NCI-H2029 (cell line): ENCODE results near the gene JAZF1.
"Not testable (repeated sequence)": the region's sequence is repeated elsewhere in the genome, so short reads cannot be mapped to it uniquely, and the experiment has no call there.

Experiments
- DNase-seq: peaks from one replicate; lab custom pipeline; 2025; lab: John Stamatoyannopoulos, UW

The JAZF1 gene

GRCh38 chr7:27940341-27940740, 240.3 kb downstream of the JAZF1 start:
- no peak for DNase-seq

DNA sequence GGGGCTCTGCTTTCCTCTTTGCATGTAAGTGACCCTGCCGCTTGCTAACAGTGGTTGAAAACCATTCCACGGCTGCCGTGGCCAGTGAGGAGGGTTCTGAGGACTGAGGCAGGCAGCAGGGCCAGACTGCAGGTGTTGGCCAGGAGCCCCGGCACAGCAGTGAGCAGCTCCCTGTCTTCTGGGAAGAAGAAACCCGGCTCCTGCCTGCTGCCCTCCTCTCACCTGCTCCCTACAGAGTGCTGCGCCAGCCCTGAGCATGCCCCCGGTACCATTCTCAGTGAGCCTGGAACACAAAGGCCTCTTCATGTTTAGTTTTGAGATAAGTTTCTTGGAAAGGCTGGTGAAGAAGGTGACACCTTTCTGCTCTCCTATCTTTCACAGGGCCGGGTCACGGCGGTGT, 240.7 kb downstream of the JAZF1 start:
- DNase-seq: no peak

GRCh38 chr7:27936768-27937102, 243.9 kb downstream of the JAZF1 start:
- no peak for DNase-seq

DNA sequence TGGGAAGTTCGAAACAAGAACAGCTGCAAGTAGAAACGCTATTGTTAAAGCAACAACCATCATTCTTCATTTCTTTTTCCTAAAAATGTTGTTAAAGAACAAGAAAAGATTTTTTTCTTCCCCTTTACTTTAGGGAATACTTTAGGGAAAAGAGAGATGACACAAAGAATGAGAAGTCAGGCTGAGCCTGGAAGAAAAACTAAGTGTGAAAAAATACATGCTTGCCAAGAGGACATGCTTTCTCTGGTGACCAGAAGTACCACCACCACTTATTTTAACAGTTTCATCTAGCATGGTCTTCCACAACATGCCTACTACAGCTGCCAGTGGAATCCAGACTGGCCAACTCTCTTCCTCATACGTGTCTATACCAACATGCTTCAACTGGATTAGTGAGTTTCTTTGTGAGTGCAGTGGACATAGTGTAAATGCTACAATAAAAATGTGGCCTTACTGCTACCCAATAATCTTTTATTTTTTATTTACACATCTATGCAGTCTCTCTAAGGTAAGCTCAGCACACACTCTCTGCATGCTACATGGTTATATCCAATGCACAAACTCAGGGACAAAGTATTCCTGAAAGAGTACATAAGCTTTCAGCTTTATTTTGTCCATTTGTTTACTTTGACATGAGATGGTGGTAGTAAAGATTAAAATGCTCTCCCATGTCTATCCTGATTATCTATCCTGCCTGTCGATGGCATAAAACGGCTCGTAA, 244.4 kb downstream of the JAZF1 start:
- DNase-seq: no peak

- DNase-seq: no peak
Measured at GRCh38 chr7:27933671-27934565, 246.7 kb downstream of the JAZF1 start.

DNA sequence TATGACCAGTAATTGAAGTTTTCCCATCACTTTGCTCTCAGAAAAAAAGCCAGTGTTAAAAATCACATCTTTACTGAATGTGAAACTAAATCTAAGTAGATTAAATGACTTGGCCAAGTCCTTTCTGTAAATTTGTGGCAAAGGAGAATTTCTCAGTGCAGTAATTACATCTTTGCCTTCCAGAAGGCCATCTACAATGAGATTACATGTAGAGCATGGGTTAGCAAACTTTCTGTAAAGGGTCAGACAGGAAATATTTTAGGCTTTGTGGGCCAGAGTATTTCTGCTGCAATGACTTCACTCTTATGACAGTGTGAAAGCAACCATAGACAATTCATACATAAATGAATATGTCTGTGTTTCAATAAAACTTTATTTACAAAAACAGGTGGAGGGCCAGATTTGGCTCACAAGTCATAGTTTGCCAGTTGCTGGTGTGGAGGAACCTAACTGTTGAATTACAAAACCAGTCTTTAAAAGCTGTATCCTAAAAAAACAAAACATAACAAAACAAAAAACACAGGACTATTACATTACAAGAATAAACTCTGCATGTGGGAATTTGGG, 249.6 kb downstream of the JAZF1 start:
- no peak for DNase-seq

- no peak for DNase-seq
Measured at GRCh38 chr7:27929127-27929526, 251.5 kb downstream of the JAZF1 start.

GRCh38 chr7:27928001-27928400, 252.6 kb downstream of the JAZF1 start:
- DNase-seq: no peak

DNA sequence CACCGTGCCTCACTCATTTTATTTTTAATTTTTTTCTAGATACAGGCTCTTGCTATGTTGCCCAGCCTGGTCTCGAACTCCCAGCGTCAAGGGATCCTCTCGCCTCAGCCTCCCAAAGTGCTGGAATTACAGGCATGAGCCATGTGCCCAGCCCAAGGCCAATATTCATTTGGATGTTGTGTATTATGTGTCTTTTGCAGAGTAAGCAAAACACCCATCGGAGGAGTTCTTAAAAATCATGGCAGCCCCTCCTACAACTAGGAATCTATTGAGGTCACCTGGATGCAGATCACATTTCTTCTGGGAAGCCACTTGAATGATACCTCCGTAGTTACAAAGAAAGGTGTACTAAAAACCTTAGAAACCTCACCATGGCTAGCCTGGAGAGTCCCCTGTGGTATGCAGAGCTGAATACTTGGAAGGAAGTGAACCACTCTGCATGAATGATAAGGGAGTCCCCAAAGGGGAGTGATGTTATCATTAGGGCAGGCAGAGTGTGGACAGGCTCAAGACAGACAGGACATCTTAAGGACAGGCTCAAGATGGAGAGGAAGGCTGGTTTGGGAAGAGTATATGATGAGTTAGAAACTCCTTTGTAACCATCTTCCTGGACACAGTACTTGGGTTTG, 254.9 kb downstream of the JAZF1 start:
- DNase-seq: no peak

- DNase-seq: no peak
Measured at GRCh38 chr7:27923642-27923980, 257.0 kb downstream of the JAZF1 start.

DNA sequence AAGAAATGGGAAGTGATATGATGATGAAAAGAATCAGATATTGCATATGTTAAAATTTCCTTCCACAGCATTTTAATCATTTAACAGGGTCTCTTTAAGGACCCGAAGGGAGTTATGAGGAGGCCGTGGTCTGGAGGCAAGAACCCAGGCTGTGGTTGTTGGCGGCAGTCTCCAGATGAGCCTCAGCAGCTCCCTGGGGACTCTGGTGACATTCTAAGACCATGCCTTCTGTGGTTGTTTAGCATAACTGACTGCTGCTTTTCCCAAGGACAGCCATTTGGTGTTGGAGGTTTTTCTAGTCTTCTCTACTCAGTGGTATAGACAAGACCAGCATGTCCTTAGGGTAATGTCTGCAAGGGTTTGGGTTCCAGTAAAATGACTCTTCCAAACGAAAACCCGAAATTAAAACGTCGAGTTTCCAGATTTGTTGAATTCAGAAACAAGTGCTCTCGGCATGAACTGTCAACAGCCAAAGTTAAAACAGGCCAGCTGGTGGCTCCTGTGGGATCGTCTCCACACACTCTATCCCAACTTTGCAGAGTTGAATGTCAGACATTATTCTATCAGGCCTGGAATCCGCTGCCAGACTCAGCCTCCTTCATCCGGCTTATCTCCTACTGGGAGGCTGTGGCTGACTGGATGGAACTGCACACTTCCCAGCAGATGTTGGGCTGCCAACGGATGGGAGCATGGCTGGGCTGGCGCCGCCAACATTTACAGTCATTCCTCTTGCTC, 257.5 kb downstream of the JAZF1 start:
- no peak for DNase-seq

- DNase-seq: not testable (repeated sequence)
Measured at GRCh38 chr7:27922389-27922788, 258.2 kb downstream of the JAZF1 start.

DNA sequence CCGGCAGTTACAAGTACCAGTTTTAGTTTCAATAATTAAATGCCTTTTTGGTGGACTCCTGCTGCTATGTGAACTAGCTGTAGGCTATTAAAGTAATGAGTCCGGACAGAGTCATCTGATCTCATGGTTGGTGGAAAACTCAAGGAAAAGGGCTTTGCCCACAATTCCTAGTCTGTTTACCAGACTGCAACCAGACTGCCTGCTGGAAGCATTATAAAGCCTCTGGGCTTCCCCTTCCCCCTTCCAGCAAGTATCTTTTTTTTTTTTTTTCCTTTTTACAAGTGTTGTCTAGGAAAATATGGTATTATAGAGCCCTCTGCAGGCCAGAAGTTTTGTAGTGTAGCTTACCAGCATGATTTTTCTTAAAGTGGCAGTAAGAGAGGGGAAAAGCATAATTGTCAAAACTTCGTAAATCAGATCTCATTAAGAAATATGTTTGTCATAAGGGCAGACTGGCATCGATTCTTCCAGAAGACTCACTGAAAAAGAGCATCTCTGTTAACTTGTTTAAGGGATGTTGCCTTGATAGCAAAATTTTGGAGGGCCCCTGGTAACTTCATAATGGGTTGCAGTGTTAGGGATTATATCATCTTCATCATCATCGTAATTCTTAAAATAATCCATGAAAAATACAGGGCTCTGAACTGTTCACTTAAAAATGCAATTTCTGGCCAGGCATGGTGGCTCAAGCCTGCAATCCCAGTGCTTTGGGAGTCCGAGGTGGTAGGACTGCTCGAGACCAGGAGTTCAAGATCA, 259.3 kb downstream of the JAZF1 start:
- DNase-seq: peak; percentile 49

GRCh38 chr7:27920281-27920946, 260.2 kb downstream of the JAZF1 start:
- DNase-seq: no peak

DNA sequence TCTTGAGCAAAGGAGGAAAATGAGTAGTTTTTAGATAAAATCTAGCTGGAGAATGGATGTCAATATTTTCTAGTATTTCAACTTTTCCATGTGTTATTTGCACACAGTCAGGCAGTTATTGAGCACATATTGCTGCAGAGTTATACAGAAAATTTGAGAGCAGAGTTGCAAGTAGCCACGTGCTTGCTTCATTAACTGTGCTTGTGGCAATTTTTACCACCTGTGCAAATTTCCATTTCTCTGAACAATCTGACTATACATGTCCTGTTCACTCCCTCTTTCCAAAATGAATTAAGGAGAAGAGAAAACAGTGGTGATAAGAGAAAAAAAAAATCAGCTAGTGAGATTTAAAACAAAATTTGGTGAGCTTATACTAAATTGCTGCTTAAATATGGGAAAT, 262.1 kb downstream of the JAZF1 start:
- no peak for DNase-seq

GRCh38 chr7:27917774-27918314, 262.8 kb downstream of the JAZF1 start:
- no peak for DNase-seq

- no peak for DNase-seq
Measured at GRCh38 chr7:27917119-27917518, 263.5 kb downstream of the JAZF1 start.

DNA sequence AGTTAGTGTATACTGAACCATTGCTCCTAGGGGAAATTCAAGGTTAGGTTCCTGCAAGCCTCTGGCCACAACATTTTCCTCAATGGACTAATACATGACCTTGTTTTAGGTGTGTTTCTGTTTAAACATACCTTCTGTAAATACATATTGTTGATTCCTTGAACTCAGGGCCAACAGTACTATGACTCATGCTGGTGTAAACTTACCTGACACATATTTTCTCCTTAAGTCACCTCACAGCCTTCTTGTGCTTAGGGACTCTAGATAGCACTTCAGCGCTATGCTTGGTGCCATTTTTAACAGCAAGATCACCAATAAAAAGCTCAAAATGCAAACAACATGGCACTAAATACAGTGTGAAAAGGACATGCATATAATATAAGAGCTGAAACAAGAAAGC, 264.2 kb downstream of the JAZF1 start:
- DNase-seq: no peak

DNA sequence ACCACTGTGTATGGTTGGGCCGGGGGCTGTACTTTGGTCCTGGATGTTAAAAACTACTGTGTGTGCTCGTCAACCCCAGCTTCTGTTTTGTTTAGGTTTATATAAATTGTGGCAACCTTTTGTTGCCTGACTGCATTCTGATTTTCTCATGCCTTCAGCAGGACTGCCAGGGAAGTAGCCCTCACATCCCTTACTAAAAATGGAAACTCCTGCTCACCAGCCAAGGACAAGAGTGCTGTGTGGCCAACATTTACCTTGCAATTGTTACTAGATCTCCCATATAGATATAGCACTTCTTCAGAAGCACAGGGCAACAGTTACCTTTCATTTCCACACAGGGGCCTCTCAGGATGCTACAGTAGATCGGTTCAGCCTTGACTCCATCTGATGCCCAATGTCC, 266.2 kb downstream of the JAZF1 start:
- no peak for DNase-seq

- DNase-seq: no peak
Measured at GRCh38 chr7:27912751-27913150, 267.8 kb downstream of the JAZF1 start.

DNA sequence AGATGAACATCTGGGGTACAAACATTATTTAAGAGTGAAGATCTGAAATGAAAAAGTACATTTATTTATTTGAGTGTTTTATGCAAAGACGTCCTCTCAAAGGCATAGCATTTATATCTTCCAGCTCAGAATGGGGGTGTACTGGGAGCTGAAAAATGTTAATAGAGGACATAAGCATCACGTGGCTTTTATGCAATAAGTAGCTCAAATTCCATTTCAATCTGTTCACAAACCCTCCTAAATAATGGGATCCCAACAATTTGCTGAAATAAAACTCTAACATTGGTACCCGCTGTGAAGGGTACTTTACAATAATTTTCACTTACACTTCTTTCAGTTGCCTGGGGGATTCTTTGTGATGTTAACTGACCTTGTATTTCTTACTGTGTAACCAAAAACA, 268.7 kb downstream of the JAZF1 start:
- no peak for DNase-seq
